Measurements from ENCODE around the gene ROBO4.

ROBO4 gene

DNA sequence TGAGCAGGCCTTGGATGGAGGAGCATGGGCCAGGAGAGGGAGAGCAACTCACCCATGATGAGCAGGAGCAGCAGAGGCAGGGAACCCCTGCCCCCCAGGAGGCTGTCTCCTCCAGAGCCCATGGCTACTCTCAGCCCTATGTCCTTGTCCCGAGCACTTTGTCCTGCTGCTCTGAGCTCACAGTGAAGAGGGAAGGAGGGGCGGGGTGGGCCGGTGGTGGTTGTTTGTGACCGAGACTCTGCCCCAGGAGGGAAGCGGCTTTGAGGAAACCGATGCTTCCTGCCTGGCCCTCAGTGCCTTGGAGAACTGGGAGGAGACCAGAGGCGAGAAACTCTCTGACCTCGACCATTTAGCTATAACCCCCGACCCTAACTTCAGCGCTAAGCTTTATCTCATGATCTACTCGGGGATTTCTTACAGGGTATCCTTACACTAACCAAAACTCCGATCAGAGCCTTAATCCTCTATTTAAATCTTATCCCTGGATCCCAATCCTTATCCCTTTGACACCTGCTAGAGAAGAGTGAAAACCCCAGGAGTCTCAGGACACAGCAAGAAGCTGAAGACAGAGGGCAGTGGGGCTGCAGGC lies at the start of gene ROBO4:
ROBO4 (minus strand) TSS at position 192 of the 589 bp plus-strand sequence; CDS start at position 122, 70 bp downstream.
- no peak for DNase-seq (ENCODE audit: low read depth in 2 of 2)

DNA sequence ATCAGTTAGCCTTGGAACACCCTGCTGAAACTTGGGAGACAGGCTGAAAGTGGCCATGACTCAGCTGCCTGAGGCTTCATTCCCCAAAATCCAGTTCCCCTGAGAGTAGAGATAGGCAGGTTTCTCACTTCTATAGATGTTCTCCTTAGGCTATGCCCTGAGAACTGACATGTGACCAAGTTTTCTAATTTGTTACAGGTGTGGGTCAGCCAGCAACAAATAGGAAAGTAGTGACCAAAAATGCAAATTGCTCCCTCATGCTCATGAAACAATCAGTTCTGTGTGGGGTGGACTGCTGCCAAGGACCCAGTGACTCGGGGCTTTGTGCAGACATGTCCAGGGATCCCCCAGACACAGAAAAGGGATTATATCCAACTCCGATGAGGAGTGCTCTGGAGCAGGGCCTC lies 49.1 kb upstream of the ROBO4 start:
- no peak for DNase-seq (ENCODE audit: low read depth in 2 of 2)

DNA sequence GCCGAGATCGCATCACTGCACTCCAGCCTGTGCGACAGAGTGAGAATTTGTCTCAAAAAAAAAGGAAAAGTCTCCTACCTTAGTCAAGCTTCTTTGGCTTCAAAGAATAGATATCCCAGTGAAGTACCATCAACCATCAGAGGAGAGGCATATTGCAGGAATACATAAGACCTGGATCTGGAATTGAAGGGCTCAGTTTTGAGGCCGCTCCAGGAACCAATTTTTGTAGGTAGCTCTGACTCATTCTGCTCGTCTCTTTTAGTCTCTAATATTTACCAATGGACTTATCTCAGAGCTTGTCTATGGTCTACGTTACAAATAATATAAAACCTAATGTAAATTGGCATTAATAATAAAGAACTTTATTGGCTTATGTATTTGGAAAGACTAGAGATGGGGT lies 48.2 kb upstream of the ROBO4 start:
- no peak for DNase-seq (ENCODE audit: low read depth in 2 of 2)

DNA sequence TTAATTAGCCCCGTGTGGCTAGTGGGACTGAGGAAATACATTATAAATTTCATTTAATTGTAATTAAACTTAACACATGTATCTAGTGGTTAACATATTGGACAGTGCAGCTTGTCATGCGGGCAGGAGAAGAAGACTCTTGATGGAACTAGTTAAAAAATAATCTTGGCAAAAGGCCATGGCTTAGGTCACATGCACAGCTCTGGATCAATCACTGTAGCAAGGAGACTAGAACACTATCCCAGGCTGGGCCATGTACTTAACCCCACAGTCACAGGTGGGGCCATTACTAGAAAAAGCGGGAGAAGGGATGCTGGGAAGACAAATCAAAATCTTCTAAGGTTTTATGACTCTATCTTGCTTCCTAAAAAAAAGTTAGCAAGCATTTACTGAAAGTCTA lies 46.9 kb upstream of the ROBO4 start:
- no peak for DNase-seq (ENCODE audit: low read depth in 2 of 2)

DNA sequence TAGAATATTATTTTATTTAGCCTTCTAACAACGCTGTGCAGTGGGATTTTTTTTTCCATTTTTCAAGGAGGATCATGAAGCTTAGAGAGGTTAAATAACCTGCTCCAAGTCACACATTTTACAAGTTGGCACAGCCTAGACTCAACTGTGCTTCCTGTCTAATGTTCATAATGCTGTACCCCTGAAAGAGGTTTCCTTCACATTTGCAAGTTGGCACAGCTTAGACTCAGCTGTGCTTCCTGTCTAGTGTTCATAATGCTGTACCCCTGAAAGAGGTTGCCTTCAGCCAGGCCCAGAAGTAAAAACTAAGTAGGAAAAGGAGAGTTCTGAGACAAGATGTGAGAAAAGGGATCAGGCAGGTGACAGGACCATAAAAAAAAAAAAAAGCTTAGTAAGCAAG lies 46.1 kb upstream of the ROBO4 start:
- DNase-seq (ENCODE audit: low read depth in 2 of 2), result no peak

DNA sequence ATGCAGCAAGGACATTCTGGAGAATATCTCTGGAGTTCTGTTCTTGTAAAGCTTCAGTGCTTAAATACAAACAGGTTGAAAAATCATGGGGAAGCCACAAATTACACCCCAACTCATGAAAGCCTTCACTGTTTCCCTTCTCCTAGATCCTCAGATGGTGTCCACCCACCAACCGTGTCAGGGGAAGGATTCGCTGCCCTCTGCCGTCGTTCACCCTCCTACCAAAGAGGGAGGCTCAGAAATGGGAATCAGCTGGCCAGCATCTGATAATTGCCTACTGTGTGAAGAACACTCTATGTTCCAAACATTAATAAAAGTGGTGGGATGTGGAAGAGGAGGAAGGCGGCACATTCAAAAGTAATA lies 45.6 kb upstream of the ROBO4 start:
- no peak for DNase-seq (ENCODE audit: low read depth in 2 of 2)

DNA sequence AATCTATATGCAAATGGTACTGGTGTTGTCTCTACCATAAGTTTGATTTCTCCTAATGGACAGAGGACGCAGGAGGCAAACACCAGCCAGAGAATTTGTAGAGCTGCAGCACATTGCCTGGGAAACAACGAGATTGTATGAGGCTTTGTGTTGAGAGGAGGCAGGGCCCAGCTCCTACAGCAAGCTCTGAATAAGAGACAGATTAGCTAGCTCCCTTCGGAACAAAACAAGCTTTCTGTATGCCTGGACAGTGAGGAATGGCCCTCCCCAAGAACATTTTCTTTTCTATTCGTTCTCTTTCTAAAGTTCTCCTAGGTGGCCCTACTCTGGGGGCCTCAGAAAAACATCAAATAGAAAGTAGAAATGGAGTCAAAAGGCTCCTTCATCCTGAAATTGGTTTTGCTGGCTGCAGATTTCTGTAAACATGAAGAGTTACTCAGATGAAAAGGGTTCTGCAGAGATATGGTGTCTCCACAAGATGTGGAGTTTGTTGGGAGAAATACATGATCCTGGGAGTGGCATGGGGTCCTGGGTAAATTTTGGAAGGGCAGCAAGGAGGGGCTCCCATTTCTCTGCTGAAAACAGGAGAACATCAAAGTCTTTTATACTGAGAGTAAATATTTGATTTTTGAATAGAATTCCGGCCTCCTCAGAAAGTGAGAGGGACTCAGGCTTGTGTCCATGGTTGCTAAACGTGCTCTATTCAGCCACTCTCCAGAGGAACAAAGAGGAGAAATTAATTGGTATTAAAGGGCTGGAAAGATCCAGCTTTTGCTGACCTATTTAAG lies 45.0 kb upstream of the ROBO4 start:
- no peak for DNase-seq (ENCODE audit: low read depth in 2 of 2)

DNA sequence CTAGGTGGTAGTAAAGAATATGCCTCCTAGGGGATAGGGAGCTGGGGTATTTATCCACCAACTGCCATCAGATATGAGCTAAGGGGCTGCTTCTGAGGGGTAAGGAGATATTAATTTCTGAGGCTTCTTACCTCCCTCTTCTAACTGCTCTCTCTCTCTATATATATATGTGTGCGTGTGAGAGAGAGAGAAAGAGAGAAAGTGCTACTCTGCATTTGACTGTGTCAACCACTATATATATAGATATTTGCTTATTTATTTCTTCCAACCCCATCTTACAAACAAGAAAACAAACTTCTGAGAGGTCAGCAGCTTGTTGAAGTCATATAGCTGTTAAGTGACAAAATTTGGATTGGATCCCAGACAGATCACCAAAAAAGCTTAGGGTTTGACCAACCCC lies 44.0 kb upstream of the ROBO4 start:
- DNase-seq (ENCODE audit: low read depth in 2 of 2), result no peak

DNA sequence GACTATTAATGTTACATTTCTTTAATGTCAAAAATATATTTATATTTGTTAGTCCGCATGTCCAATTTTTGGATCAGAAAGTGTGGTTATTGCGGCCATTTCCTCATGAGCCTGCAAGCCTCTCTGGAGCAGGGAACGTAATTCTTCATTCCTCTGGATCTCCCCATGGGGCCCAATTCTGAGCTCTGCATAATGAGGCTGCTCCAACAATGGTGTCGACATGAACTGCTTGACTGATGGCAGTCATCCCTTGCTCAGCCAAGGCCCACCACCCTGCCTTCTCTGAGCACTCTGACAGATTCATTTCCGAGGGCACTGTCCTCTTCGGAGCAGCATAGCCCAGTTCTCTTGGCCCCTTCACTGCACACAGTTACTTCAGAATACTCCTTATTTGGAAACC lies 41.3 kb upstream of the ROBO4 start:
- DNase-seq (ENCODE audit: low read depth in 2 of 2), result no peak

DNA sequence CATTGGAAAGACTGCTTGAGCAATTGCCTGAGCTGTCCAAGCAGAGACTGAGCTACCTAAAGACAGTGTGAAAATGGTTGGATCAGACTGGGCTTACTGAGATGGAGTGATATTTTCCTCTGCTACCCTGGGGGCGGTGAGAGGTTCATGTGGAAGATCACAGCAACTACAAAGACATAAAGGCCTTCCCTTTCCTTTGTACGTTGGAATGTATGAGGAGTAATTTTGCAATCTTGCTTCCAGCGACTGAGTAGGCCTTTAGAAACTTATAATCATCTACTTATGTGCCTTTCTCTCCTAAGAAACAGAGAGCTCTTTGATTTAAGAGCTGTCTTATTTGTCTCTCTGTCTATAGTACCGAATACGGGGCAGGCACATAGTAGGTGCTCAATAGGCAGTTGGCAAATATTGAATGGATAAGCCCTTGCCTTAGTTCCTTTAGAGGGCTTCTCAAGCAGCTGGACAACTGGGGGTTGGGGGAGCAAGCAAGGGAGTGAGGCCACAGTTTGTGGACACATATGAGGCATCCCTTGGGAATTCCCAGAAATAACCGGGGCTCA lies 40.6 kb upstream of the ROBO4 start:
- no peak for DNase-seq (ENCODE audit: low read depth in 2 of 2)

DNA sequence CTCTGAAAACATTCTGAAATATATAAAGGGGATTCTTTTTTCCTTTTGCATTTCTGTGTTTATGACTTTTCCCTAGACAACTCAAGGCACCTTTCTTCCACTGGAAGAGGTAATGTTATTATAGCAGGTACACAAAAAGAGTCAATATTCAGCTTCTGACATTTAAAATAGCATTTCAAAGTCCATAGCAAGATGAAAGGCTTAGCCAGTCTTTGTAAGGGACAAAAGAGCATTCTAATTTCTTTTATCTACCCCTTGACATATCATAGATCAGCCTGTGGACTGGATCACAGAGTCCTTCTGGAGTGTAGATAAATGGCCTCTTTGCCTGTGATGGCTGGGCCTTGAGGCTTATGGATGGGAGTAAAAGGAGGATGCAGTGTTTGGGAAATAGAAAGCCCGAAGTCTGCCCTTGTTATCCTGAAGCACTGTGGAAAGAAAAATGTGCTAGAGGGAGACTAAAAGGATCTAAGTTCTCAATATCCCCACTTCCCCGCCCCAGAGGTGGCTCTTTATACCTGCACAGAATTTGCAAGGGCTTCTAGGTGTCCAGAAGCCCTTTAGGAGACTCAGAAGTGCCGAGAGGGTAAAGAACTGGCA lies 39.8 kb upstream of the ROBO4 start:
- DNase-seq (ENCODE audit: low read depth in 2 of 2), result no peak

DNA sequence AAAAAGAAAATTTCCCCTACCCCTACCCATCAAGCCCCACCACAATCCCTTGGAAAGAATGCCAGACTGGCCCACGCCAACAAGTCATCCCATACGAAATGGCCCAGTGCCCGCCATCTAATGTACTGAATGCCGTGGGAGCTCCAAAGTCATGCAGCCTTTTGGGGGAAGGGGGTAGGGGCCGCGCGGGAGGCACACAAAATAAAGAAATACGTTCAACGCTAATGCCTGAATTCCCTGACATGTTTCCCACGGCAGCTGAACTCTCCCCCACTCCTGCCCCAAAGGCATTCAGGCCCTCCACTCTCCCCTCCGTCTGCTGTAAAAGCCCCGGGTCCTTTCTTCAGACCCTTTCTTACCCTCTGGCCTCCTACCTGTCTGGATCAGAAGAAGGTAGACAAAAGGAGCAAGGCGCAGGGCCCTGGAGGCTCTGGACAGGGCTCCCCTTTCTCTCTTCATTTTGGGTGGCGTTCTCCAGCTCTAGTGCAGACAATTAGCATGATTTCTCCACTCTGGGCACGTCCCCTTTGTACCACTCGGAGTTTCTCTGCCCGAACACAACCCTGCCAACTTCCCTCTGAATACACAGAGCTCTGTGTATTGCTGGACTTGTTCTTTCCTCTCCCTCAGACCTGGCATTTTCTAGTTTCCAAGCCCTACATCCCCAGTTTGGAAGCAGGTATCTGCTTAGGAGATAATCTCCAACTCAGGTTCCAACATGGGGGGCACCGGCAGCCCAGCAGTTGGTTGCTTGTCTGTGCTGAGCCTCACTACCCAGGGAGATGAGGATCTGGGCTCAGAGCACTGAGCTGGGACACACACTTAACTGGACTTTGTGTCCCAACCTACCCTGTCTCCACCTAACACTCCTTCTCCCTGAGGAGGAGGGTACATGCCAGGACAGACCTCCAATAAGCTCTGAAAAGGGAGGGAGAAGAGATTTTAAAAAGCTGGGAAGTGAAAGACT lies 38.2 kb upstream of the ROBO4 start, which contains the start of gene HEPACAM:
HEPACAM (minus strand) TSS at position 500 of the 967 bp plus-strand sequence; CDS start at position 459, 41 bp downstream.
- DNase-seq (ENCODE audit: low read depth in 2 of 2), result no peak

DNA sequence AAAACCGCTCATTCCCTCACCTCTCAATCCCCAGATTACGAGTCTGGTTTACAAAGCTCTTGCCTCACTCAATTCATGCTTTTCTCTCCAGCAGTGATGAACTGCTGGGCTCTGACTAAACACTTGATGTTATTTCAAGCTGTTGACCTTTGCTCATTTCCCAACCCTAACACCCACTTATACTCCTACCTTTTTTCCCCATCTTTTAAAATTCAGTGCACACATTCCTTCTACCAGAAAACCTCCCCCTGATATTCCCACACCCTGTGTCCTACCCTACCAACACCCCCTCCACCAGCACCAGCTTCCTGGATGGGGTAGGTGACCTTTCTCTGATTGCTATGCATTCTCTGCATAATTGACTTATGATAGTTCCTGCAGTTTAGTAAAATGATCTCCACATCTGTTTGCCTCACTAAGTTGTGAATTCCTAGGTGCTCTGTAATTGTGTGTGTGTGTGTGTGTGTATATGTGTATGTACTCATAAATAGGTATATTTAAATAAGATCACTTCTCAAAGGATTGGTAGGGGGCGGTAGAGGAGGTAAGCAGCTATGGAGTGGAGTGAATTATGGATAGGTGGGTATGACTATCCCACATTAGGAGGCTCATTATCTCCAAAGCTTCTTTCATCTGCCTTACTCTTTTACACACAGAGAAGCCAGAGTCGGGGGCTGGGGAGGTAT lies 37.3 kb upstream of the ROBO4 start:
- DNase-seq (ENCODE audit: low read depth in 2 of 2), result no peak

DNA sequence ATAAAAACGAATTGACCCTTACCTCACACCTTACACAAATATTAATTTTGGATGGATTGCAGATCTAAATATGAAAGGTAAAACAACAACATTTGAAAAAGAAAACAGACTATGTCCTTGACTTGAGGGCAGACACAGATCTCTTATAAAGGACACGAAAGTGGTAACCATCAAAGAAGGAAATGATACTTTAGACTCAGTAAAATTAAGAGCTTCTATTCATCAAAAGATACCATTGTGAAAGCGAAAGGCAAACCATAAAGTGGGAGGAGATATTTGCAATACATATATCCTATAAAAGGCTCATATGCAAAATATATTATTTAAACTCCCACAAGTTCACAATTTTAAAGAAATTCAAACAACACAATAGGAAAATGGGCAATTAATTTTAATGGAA lies 33.1 kb upstream of the ROBO4 start:
- no peak for DNase-seq (ENCODE audit: low read depth in 2 of 2)

DNA sequence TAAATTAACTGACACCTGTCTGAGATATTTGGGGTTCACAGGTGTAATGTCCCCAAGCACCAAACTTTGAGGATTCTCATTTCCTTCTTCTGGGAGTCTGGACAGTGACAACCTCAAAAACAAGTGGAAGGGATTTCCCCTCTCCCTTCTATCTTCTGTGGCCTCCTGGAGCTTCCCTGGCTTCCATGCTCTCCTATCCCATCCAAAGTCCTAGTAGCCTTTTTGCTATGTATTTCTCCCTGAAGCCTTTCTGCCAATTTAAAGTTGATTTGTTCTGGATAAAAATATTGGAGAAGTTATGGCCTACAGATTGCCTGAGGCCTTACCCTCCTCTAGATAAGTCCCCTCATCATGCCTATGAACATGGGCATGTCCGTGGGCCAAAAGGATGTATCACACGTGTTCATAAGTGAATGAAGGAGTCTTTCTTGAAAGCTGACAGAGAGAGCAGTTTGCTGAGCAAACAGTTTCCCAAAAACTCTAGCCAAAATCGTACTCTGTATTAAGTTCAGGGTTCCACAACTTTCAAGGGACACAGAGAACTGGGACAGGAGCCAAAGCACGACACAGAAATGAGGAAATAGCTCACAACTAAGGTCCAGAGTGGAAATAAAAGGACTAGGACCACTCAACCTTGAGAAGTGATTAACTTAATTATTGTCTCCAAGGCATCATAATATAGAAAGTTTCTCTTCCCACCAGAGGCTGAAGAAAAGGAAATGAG lies 31.4 kb upstream of the ROBO4 start:
- no peak for DNase-seq (ENCODE audit: low read depth in 2 of 2)

DNA sequence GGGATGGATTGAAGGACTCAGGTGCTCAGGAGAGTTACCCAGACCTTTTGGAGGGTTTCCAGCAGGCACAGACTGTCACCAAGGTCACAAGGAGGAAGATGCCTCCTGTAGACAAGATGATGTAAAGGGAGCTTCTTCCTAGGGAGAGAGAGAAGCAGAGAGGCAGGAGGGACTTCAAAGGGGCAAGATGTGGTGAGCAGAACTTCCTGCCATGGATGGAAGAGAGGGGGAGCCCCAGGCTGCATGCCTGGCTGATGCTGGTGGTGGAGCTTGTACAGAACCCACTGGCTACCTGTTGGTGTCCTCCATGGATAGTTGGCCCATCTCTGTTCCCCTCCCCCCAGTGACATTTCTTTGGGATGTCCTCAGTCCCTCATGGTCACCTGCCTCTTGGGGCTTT lies 25.6 kb upstream of the ROBO4 start:
- no peak for DNase-seq (ENCODE audit: low read depth in 2 of 2)

DNA sequence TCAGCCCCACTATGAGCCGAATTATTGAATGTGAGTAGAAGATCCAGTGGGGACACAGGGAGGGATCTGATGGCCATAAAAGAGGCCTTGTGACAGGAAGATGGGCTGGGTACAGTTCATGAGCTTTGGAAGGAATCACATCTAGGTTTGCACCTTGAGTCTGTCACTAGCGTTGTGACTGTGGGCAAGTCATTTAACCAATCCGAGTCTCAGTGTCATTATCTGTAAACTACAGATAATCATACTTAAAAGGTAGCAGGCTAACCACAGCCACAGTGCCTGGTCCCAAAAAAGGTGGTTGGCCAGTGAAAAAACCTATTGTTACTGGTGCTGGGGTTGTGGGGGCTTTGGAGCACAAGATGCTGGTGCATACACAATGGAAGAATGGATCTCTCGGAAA lies 25.2 kb upstream of the ROBO4 start:
- no peak for DNase-seq (ENCODE audit: low read depth in 2 of 2)

DNA sequence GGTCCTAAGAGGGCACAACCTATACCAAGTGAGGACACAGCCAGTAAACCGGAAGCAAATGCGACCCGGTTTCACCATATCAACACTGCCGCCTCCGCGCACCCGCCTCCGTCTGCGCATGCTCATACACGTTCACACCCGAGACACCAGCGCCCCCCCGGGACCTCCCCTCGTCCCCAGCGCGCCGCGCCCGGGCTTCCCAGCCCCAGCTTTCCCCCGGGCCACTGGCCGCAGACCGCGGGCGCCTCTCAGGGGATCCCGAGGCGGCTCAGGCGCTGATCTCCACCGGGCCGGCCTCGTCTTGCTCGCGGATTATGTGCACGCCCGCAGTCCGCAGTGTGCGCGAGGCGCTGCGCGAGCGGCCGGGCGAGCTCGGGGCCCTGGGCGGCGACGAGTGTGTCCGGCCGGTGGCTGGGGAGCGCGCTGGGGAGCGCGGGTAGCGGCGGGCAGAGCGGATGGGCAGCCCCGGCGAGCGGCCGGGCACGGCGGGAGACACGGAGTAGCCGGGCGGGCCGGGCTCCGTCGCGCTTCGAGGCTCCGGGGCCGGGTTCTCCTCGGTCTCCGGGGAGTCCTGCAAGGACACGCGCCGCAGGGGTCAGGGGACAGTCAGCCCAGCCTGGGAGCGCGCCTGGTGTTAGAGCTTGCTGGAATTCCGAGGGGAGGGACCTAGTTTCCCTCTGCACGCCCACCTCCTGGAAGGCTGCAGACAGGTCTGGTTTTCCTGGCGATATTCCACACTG lies 23.4 kb upstream of the ROBO4 start:
- peak; percentile 75 to 78 for DNase-seq (ENCODE audit: low read depth in 2 of 2)

DNA sequence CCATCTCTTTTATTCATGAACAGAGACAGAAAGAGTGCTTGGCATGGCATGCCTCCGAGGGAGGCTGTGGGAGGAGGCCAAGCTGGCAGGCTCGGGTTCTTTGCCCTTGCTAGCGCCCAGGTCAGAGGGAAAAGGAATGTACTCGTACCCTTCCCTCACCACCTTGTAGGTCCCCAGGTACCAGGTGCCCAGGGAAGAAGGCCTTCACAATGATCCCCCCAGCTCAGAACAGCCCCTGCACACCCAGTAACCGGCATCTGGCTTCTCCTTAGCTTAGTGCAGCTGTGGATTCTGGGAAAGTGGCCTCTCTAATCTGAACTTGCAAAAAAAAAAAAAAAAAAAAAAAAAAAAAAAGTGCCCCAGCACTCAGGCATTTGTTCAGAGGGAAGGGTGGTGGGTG lies 22.7 kb upstream of the ROBO4 start:
- DNase-seq (ENCODE audit: low read depth in 2 of 2), result no peak

DNA sequence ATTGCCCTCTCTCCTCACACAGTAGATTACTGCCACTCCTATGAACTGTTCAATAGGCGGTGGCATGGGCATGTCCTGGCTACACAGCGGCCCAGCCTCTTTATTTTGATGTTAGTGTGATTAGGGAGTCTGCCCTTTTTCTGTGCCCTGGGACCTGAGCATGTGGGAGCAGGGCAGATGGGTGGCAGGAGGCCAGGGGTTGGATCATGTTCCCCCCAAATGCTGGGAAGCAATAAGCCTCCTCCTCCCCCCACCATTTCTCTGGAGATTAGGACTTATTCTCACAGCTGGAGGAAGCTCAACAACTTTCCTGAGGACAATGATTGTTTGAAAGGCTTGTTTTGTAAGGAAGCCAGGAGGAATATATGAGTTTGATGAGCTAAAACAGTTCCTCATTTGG lies 22.2 kb upstream of the ROBO4 start:
- no peak for DNase-seq (ENCODE audit: low read depth in 2 of 2)

Data from stimulated activated CD8-positive, alpha-beta memory T cell treated with anti-CD3 and anti-CD28 coated beads, Interleukin-7, amount 100 ng/mL, for 4 hours (primary cell).